DMS153 treated with DMSO at 0.1 percent for 48 hours (cell line): ENCODE results near the gene LMF1.

ENCODE experiments used
- DNase-seq: peaks from one replicate; lab custom pipeline; 2025; ENCODE audit not compliant: unreplicated experiment; lab: John Stamatoyannopoulos, UW

The LMF1 gene

GRCh38 chr16:986411-986810 lies 15.6 kb upstream of the LMF1 start:
- DNase-seq = no peak

- no peak for DNase-seq
Measured at GRCh38 chr16:985646-986400, 15.0 kb upstream of the LMF1 start.

GRCh38 chr16:984736-985636 lies 14.2 kb upstream of the LMF1 start:
- no peak for DNase-seq

- no peak for DNase-seq
Measured at GRCh38 chr16:984121-984694, 13.4 kb upstream of the LMF1 start.

- DNase-seq = no peak
Measured at GRCh38 chr16:983044-984030, 12.6 kb upstream of the LMF1 start.

GRCh38 chr16:982145-983043 lies 11.6 kb upstream of the LMF1 start:
- no peak for DNase-seq

- no peak for DNase-seq
Measured at GRCh38 chr16:981695-982144, 10.9 kb upstream of the LMF1 start, which contains the start of gene SOX8. Gene SOX8 (plus strand): TSS chr16:981770. CDS start chr16:981923, 153 bp downstream.

GRCh38 chr16:980595-980854 lies 9.7 kb upstream of the LMF1 start:
- DNase-seq = no peak

GRCh38 chr16:979859-980594 lies 9.2 kb upstream of the LMF1 start:
- no peak for DNase-seq

GRCh38 chr16:979147-979546 lies 8.4 kb upstream of the LMF1 start:
- DNase-seq = no peak

GRCh38 chr16:978403-978802 lies 7.6 kb upstream of the LMF1 start:
- no peak for DNase-seq

GRCh38 chr16:977896-978295 lies 7.1 kb upstream of the LMF1 start:
- DNase-seq = no peak

GRCh38 chr16:977081-977701 lies 6.4 kb upstream of the LMF1 start:
- DNase-seq = no peak

- no peak for DNase-seq
Measured at GRCh38 chr16:976389-976931, 5.7 kb upstream of the LMF1 start.

GRCh38 chr16:975291-975690 lies 4.5 kb upstream of the LMF1 start:
- DNase-seq = no peak

- DNase-seq = no peak
Measured at GRCh38 chr16:974611-975261, 4.0 kb upstream of the LMF1 start.

GRCh38 chr16:974001-974601 lies 3.3 kb upstream of the LMF1 start:
- DNase-seq = no peak
